NOMO-1 treated with dmso at 0.1 percent for 144 hours (cell line): ENCODE results near the gene CHD8.

ENCODE experiments used
- DNase-seq: peaks from one replicate; lab custom pipeline; 2025; ENCODE audit not compliant: unreplicated experiment; lab: John Stamatoyannopoulos, UW

Gene CHD8

GRCh38 chr14:21369949-21370679 is 85.8 kb downstream of the CHD8 start:
- DNase-seq, result no peak

GRCh38 chr14:21367582-21368144 is 88.3 kb downstream of the CHD8 start:
- no peak for DNase-seq

GRCh38 chr14:21356511-21356910 is 99.4 kb downstream of the CHD8 start:
- no peak for DNase-seq

GRCh38 chr14:21352587-21352986 is 103.3 kb downstream of the CHD8 start:
- peak; percentile 93 for DNase-seq

- no peak for DNase-seq
Observed at GRCh38 chr14:21350539-21350938, 105.4 kb downstream of the CHD8 start.

- DNase-seq, result no peak
Observed at GRCh38 chr14:21347201-21347600, 108.7 kb downstream of the CHD8 start.

GRCh38 chr14:21346532-21347135 is 109.3 kb downstream of the CHD8 start:
- no peak for DNase-seq

- DNase-seq, result no peak
Observed at GRCh38 chr14:21343035-21343794, 112.7 kb downstream of the CHD8 start.
